ENCODE results near the gene CCT8.
A peak's percentile ranks its signal among the peaks of the same experiment; 100 is the strongest.

Gene CCT8

GRCh38 chr21:29076731-29077640, 3.5 kb upstream of the CCT8 start:
- FAIRE-seq: peak; percentile 45

DNA sequence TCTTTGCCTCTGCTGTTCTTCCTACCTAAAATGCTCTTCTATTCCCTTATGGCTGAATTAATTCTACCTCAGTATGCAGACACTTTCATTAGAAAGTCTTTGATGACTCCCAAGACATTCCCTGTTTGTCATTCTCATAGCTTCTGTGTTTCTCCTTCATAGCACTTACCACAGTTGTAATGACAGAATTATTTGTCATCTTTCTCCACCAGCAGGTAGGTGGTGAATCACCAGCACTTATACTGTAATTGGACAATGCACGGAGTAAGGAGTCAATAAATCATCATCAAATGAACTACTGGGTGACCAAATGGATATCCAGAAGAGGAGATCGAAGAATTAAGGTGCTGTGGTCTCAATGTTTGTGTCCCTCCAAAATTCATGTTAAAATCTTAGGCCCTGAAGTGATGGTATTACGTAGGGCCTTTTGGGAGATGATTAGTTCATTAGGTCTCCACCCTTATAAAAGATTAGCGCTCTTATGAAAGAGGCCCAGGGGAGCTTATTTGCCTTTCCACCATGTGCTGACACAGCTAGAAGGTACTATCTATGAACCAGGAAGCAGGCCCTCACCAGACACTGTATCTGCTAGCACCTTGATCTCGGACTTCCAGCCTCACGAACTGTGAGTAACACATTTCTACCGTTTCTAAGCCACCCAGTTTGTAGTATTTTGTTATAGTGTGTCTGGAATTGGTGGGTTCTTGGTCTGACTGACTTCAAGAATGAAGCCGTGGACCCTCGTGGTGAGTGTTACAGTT, 2.4 kb upstream of the CCT8 start:
- no peak for FAIRE-seq

- no peak for FAIRE-seq
These were observed 1.3 kb upstream of the CCT8 start for GRCh38 chr21:29074783-29075182.

DNA sequence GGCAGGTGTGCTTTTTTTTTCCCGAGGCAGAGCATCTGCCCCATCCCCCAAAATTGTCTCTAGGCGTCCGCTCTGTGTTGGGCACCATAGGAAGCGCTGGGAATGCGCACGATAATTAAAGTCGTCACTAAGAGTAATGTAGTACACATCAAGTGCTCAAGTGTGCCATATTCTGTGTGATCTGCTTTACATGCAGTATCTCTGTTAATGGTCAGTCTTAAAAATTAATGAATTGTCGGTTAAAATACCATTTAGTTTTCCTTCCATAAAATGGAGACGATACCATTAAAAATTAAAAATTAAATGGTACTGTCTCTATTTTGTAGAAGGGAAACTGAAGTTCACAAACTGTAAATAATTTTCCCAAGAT, 544 bp upstream of the CCT8 start:
- FAIRE-seq: no peak

GRCh38 chr21:29072873-29073221, 601 bp downstream of the CCT8 start:
- no peak for FAIRE-seq

DNA sequence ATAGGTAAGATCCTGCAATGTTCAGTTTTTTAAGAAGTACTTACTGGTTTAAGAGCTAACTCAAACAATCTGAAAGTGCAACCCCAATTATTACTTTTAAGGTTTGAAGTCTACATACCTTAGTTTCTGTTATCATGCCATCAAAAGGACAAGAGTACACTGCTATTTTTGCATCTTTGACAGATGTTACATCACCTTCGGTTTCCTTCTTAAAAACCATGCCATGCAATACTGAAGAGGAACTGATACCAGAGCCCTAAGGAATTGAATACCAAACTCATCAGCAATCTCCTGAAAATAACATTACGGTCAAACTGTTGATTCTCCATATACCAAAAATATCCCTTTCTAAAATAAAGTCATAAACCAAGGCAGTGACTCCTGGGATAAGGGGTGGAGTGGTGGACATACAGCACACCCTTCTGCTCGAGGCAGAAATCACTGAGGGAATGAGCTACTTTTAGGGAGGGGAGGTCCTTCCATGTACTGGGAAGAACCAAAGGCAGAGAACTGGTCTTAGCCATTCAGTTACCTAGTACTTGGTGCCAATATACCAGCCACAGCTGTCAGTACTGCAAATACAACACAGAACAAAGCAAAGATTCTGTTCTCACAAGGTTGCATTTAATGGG, 8.5 kb downstream of the CCT8 start:
- FAIRE-seq: peak; percentile 11

- peak; percentile 21 for FAIRE-seq
These were observed 16.9 kb downstream of the CCT8 start for GRCh38 chr21:29056538-29057050.

DNA sequence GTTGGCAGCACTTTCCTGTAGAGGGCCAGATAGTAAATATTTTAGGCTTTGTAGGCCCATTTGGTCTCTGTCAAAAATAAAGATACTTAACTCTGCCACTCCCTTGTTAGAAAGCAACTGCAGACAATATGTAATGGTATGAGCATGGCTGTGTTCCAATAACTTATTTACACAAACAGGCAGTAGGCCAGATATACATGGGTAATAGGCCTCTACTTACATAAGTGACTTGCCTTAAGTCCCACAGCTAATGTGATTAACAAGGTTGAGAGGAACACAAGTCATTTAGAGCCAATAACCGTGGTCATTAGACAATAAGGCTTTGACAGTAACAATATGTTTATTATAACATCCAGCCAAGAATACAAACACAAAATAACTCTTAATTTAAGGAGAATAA, 17.4 kb downstream of the CCT8 start:
- FAIRE-seq: peak; percentile 11

- FAIRE-seq: peak; percentile 31
These were observed 18.4 kb downstream of the CCT8 start for GRCh38 chr21:29055080-29055479.

DNA sequence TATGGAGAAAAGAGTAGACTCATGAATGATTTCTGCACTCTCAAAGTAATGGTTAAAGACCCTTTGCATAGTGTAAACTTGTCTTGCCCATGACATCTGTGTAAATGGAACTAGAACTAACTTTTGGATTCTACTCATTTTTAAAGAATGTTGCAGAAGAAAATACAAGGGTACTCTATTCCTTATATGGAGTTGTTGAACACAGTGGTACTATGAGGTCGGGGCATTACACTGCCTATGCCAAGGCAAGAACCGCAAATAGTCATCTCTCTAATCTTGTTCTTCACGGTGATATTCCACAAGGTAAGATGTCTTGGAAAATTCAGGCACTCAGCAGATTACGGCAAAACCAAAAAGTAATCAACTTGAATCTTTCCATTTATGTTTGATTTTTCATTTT, 19.8 kb downstream of the CCT8 start:
- FAIRE-seq: no peak

DNA sequence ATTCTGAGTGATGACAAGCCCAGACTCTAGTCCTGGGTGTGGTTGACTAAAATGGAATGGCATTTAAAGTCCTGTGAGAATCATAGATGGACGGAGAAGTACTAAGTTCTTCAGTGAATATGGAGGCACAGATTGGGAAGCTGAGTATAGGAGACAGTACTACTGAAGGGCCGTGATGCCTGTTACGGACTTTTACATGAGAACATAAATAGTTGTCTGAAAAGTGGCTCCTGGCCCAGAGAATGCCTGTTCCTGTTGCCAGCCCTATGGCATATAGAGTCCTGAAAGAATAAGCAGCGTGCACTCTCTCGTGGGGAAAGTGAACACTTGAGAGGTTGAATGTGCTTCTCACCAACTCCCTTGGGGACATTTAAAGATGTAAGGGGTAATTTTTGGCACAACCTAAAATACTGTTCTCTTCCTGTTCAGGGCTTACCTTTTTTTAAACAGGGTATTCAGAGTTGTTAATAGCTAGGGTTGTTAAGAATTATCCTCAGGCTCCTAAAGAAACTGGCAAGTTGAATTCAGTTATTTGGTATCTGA, 20.4 kb downstream of the CCT8 start:
- no peak for FAIRE-seq

GRCh38 chr21:29052224-29052623, 21.2 kb downstream of the CCT8 start:
- no peak for FAIRE-seq

DNA sequence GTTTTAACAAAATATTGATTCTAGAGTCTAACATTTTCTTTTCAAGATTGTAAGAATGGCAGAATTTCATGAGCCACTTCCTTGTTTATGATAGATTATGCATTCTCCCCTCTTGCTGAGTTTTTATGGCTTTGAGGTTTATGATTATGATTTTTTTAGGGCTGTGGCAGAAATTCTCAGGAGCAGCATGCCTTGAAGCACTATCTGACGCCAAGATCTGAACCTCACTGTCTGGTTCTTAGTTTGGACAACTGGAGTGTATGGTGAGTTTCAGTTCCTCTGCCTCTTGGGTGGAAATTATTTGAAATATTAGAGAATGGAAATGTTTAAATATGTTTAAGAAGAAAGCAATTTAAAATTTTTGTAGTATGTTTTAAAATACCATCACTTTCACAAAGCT, 38.8 kb downstream of the CCT8 start:
- FAIRE-seq: no peak

GRCh38 chr21:29033871-29034270, 39.6 kb downstream of the CCT8 start:
- FAIRE-seq: no peak

- FAIRE-seq: no peak
These were observed 40.1 kb downstream of the CCT8 start for GRCh38 chr21:29033301-29033700.

- FAIRE-seq: no peak
These were observed 42.5 kb downstream of the CCT8 start for GRCh38 chr21:29030909-29031308.

DNA sequence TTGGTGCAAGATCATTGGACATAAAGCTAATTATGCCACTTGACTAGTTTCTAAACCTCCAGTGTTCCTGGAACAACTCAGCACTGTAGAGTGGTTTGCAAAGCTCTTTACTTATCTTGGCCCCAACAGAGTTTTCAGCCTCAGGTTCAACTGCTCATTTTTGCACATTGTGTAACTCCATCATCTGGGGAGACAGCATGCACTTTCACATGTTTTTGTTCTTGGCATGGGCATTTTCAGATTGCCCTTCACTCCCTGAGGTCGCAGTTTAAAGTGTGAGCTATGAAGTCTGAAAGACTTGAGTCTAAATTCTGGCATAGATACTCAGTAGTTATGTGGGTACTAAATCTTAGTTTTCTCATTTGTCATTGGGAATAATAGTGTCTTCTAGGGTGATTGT, 43.9 kb downstream of the CCT8 start:
- FAIRE-seq: no peak

GRCh38 chr21:29025328-29025713, 48.1 kb downstream of the CCT8 start:
- FAIRE-seq: no peak

DNA sequence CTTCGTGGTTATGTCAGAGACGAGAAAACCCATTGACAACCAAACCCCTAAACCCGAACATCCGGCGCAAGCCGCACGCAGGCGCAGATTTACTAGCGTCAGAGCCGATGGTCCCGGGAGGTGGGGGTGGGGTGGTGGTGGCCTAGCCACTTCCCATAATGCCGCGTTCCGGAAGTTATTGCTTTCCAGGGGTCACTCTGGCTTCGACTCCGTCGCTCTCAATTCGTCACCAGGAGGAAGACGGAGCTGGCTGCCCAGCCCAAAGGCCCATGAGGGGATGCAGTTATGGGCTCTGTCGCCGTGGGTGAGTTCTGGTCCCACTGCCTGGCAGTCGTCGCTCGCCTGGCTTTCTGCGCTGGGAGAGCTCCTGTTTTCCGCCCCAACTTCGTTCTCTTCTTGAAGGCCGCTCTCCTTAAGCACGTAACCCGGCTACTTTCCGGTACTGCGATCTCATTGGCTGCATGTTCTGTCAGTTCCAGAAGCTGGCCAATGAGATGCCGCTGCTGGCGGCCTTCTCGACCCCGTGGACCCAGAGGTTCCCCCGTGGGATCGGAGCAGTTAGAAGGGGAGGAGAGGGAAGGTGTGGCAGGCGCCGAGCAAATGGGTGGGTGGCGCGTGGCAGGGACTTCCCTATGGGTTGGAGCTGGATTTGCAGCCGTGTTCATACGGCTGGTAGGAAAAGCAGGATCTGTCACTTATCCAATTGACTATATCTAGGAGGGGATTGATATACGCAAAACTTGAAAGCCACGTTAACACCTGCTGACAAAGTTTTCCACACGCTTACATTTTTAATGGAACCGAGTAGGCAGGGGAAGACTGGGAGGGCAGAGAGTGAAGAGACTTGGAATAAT, 48.7 kb downstream of the CCT8 start, which contains the start of gene USP16:
Gene USP16, plus strand, starts transcription at position 195 of the 854 bp plus-strand sequence. CDS start 3,246 bp downstream, outside the sequence.
- FAIRE-seq: peak; percentile 97

- FAIRE-seq: no peak
These were observed 51.3 kb downstream of the CCT8 start for GRCh38 chr21:29022166-29022565.

DNA sequence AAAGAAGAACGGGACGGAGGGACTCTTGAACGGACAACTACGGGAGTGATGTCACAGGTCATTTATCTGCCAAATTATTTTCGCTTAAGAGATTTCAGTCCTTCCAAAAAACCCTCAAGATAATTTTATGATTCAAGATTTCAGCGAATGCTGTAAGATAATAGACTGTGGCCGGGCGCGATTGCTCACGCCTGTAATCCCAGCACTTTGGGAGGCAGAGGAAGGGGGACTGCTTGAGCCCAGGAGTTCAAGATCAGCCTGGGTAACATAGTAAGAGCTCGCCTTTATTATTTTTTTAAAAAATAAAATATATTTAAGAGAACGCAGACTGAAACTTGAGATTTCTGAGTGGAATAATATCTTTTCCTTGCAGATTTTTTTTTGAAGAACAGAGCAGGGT, 54.9 kb downstream of the CCT8 start:
- no peak for FAIRE-seq

DNA sequence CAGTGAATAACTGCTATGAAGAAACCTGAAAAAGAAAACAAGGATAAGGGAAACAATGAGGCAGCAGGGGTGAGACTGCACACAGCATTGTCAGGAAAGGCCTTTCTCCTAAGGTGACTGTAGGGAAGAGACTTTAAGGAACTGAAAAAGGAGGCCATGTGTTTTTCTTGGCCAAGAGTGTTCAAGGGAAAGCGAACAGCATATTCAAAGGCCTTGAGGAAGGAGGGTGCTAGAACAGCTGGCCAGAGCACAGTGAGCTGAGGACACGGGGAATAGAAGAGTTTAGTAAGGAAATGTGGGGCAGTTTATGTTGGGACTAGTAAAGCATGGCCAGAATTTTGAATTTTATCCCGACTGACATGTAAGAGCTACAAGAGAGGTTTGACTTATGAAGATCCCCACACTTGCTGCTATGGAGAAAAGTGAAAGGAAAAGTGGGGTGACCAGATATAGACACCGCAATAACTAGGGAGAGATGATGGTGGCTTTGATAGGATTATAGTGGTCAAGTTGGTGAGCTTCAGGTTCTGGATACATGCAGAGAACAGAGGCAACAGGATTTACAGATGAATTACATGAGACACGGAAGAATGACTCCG, 55.7 kb downstream of the CCT8 start:
- no peak for FAIRE-seq
